Astrocyte of the cerebellum (primary cell): ENCODE results near the gene ABHD12.
A peak's percentile ranks its signal among the peaks of the same experiment; 100 is the strongest.

Experiments
- DNase-seq: peaks from one replicate; pipeline ENCODE4 v3.0.0-alpha.2; 2011; ENCODE audit warnings: low read depth
- H3K4me3 ChIP-seq: 2 replicates; pipeline ENCODE4 v1.5.1; 2011; ENCODE audit warnings: mild to moderate bottlenecking, low read depth, low read length, moderate library complexity
- in situ Hi-C: cut with HindIII; loops from 2 replicates; pipeline ENCODE4 v1.10.0; 2017; ENCODE audit warnings: low sequenced_read_pairs
- TF ChIP-seq, protein P1 (sequence below): IDR thresholded peaks from 2 replicates; pipeline ENCODE4 v1.5.1; 2012; ENCODE audit warnings: low read length, low read depth, moderate library complexity, mild to moderate bottlenecking; ENCODE audit errors: missing control alignments

ABHD12 gene

DNA sequence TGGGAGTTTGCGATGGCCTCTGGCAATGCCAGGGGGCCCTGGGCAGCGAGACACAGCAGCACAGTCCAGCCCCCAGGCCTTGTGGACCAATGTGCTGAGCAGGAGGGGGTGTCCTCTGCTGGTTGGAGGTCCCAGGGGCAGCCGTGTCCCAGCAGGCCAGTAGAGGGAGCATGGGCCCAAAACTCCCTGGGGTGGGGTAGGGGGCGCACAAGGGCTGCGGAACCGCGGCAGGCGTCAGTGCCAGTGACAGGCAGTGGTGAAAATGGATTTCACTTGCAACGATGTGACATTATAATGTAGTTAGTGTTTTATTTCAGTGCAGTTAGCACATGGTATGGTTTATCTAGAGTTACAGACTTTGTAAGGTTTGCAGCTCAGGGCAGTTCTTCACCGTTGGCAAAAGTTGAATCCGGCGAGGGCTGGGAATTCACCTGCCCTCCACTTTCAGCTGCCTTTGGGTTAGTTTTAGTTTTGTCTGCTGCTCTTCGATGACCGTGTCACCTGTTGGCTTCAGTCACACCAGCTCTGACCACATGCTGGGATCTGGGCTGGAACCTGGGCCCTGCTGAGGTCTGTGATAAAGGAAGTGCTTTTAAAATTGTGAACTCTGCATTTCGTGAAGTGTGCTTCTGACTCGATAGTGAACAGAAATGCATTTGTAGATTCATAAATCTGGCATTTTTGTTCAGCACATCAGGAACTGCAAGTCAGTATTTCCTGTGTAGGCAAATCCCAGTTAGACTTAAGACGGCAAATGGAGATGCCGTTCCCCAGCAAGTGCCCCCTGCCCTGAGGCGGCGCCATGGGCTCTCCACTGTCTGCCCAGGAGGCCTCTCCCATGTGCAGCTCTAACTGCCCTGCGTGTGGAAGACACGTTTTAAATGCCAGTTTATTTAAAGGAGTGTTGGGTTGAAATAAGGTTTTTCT, 95.9 kb downstream of the ABHD12 start:
- no peak overlapping the region for H3K4me3 ChIP-seq
- DNase-seq: no peak
- in situ Hi-C loops: no loop called here
- TF ChIP-seq, protein P1, sequence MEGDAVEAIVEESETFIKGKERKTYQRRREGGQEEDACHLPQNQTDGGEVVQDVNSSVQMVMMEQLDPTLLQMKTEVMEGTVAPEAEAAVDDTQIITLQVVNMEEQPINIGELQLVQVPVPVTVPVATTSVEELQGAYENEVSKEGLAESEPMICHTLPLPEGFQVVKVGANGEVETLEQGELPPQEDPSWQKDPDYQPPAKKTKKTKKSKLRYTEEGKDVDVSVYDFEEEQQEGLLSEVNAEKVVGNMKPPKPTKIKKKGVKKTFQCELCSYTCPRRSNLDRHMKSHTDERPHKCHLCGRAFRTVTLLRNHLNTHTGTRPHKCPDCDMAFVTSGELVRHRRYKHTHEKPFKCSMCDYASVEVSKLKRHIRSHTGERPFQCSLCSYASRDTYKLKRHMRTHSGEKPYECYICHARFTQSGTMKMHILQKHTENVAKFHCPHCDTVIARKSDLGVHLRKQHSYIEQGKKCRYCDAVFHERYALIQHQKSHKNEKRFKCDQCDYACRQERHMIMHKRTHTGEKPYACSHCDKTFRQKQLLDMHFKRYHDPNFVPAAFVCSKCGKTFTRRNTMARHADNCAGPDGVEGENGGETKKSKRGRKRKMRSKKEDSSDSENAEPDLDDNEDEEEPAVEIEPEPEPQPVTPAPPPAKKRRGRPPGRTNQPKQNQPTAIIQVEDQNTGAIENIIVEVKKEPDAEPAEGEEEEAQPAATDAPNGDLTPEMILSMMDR: peak; percentile 96

DNA sequence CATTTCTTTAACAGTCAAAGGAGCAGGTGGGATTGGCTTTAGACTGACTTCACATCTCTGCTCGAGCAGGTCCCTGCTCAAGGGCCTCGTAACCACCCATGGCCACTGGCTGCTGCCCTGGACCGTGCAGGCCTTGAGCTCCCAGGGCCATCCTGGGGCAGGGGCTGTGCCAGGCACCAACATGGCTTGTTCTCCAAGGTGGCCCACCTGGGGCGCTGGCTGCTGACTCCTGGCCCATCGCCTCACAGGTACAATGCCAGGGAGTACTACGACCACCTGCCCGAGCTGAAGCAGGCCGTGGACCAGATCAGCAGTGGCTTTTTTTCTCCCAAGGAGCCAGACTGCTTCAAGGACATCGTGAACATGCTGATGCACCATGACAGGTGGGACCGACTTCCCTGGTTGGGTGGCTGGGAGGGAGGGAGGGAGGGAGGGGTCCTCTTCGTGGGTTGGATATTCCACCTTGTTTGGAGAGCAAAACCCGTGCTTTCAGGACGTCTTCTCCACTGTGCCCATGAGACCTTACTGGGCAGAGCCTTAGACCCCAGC, 96.7 kb downstream of the ABHD12 start:
- no peak overlapping the region for H3K4me3 ChIP-seq
- in situ Hi-C loops: no loop called here
- no peak for DNase-seq
- TF ChIP-seq, protein P1: no peak

DNA sequence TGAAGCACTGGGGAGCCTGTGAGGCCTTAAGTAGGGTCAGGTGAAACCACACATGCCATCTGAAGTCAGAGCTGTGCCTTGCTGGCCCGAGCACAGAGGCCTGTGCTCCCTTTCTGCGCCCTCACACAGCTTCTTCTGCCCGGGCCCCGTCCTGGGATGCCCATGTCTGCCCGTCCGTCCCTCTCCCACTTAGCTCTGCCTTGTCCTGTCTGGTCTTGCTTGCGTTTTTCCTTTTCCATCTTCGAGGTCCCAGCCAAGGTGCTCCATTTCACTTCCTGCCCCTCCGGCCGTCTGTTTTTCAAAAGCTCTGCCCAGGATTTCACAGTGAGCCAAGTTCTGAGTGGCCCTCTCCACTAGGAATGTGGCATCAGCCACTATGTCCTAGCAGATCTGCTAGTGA, 97.1 kb downstream of the ABHD12 start:
- no peak overlapping the region for H3K4me3 ChIP-seq
- DNase-seq: no peak
- TF ChIP-seq, protein P1: no peak
- in situ Hi-C loops: no loop called here

DNA sequence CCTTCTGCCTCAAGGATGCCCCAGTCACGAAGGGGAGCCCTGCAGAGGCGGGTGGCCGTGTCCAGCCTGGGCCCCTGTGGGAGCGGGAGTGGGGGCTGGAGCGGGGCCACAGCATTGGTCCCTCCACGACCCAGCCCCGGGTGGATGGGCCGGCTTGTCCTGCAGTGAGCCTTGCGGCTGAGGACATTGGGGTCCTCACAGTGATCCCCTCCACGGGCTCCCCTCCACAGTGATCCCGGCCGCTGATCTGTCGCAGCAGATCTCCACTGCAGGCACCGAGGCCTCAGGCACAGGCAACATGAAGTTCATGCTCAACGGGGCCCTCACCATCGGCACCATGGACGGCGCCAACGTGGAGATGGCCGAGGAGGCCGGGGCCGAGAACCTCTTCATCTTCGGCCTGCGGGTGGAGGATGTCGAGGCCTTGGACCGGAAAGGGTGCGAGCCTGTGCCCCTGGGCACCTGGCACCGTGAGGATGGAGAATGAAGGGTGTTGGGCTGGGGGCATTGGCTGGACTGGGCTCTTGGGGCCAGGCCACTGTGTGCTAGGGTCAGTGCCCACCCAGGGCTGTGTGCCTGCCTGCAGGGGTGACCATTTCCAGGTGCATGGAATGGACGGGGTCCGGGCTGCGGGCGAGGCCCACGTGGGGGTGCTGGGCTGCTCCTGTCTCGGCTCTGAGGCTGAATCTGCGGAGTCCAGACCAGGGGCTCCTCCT, 98.3 kb downstream of the ABHD12 start:
- H3K4me3 ChIP-seq: no peak overlapping the region
- in situ Hi-C loops: no loop called here
- TF ChIP-seq, protein P1: no peak
- no peak for DNase-seq

DNA sequence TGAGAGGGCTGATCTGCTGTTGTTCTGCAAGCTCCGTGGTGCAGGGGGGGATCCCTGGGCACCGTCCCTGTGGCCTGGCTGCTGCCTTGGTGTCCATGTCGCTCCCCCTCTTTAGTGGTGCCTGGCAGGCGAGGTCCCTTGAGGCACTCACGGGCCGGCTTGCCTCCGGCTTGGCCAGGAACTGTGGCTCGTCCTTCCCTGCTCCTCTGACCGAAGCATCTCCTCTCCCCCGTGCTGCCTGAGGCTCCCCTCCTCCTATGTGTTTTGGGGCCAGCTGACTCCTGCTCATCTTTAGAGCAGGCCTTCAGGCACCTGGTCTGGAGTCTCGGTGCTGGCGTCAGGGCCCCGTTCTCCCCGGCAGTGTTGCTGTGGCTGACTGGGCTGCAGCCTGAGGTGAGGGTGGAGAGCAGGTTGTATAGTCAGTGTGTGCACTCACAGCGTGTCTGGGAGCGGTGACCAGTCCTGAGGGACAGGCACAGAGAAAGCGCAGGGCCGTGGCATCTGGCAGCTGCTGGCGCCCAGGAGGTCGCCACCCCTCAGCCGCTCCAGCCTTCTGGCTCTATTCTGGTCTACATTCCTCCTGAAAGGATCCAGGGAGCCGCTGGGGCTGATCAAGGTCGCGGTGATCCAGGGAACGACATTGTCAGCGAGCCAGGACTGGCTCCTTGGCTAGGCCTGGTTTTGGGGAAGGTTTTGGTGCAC, 99.1 kb downstream of the ABHD12 start:
- no peak overlapping the region for H3K4me3 ChIP-seq
- in situ Hi-C loops: no loop called here
- TF ChIP-seq, protein P1: no peak
- DNase-seq: no peak
